ENCODE results near the gene SUPT20H. TPM values are rescaled to one million over a fixed set of nuclear protein-coding genes. Genes with fewer than 3 reads are reported as not detected.

Gene SUPT20H
- total RNA-seq, 1 experiment from 2014 or later, result 42.9 TPM

Other genes starting within 250 kb of the SUPT20H start
- 4.4 TPM for gene RFXAP, start 240.5 kb downstream of the SUPT20H start, total RNA-seq (2021; ENCODE audit: unreplicated experiment)
- 4.3 TPM for gene SMAD9, start 139.4 kb downstream of the SUPT20H start, total RNA-seq (2021; ENCODE audit: unreplicated experiment)
- gene ALG5, start 60.3 kb downstream of the SUPT20H start, total RNA-seq (2021; ENCODE audit: unreplicated experiment), result 32.2 TPM
- gene EXOSC8, start 58.9 kb downstream of the SUPT20H start, total RNA-seq (2021; ENCODE audit: unreplicated experiment), result 84.5 TPM
- not detected for gene CSNK1A1L, start 46.0 kb upstream of the SUPT20H start, total RNA-seq (2021; ENCODE audit: unreplicated experiment)